Measurements from ENCODE around the gene SMG1. TPM values are rescaled to one million over a fixed set of nuclear protein-coding genes. Genes with fewer than 3 reads are reported as not detected.
"Not testable (repeated sequence)": the region's sequence is repeated elsewhere in the genome, so short reads cannot be mapped to it uniquely, and the experiment has no call there.

SMG1 gene
- total RNA-seq, 2 donors from 2014 or later, result 71.7 to 81.3 TPM

- DNase-seq (ENCODE audit: low spot score), result no peak
Observed at GRCh38 chr16:18782697-18783429, 143.3 kb downstream of the SMG1 start.

GRCh38 chr16:18781232-18781631 is 145.0 kb downstream of the SMG1 start:
- not testable (repeated sequence) for DNase-seq (ENCODE audit: low spot score)

More at GRCh38 chr16:18782697-18783429, 143.3 kb downstream of the SMG1 start:
- intact Hi-C loops (cut with DNase I), result no loop called here

GRCh38 chr16:18780460-18781026 is 145.7 kb downstream of the SMG1 start:
- intact Hi-C loops (cut with DNase I); DNase-seq (ENCODE audit: low spot score): not testable (repeated sequence)

More at GRCh38 chr16:18781232-18781631, 145.0 kb downstream of the SMG1 start:
- intact Hi-C loops (cut with DNase I), result not testable (repeated sequence)

- DNase-seq (ENCODE audit: low spot score); intact Hi-C loops (cut with DNase I): not testable (repeated sequence)
Observed at GRCh38 chr16:18777664-18778063, 148.5 kb downstream of the SMG1 start.

- intact Hi-C loops (cut with DNase I); DNase-seq (ENCODE audit: low spot score): not testable (repeated sequence)
Observed at GRCh38 chr16:18776334-18776733, 149.9 kb downstream of the SMG1 start.

GRCh38 chr16:18774651-18775050 is 151.6 kb downstream of the SMG1 start:
- intact Hi-C loops (cut with DNase I); DNase-seq (ENCODE audit: low spot score): not testable (repeated sequence)

- intact Hi-C loops (cut with DNase I); DNase-seq (ENCODE audit: low spot score): not testable (repeated sequence)
Observed at GRCh38 chr16:18772171-18772570, 154.0 kb downstream of the SMG1 start.

- intact Hi-C loops (cut with DNase I); DNase-seq (ENCODE audit: low spot score): not testable (repeated sequence)
Observed at GRCh38 chr16:18770336-18770962, 155.8 kb downstream of the SMG1 start.

- DNase-seq (ENCODE audit: low spot score); intact Hi-C loops (cut with DNase I): not testable (repeated sequence)
Observed at GRCh38 chr16:18767217-18767616, 159.0 kb downstream of the SMG1 start.

- intact Hi-C loops (cut with DNase I); DNase-seq (ENCODE audit: low spot score): not testable (repeated sequence)
Observed at GRCh38 chr16:18762713-18763112, 163.5 kb downstream of the SMG1 start.

- DNase-seq (ENCODE audit: low spot score); intact Hi-C loops (cut with DNase I): not testable (repeated sequence)
Observed at GRCh38 chr16:18759598-18760520, 166.3 kb downstream of the SMG1 start.

GRCh38 chr16:18757960-18758660 is 168.1 kb downstream of the SMG1 start:
- DNase-seq (ENCODE audit: low spot score); intact Hi-C loops (cut with DNase I): not testable (repeated sequence)

GRCh38 chr16:18756639-18757038 is 169.6 kb downstream of the SMG1 start:
- intact Hi-C loops (cut with DNase I), result not testable (repeated sequence)

More at GRCh38 chr16:18756639-18757038, 169.6 kb downstream of the SMG1 start:
- not testable (repeated sequence) for DNase-seq (ENCODE audit: low spot score)

Other genes with a start within 250 kb of the SMG1 start
- 1,000 to 10,000 TPM; 1,309 to 1,350 TPM for gene RPS15A, start 136.1 kb downstream of the SMG1 start, total RNA-seq
- 10 to 100 TPM; 51.9 to 56.7 TPM for gene ARL6IP1, start 124.9 kb downstream of the SMG1 start, total RNA-seq
- gene TMC7, start 57.5 kb upstream of the SMG1 start, total RNA-seq, result 1 to 10 TPM; 1.2 to 1.6 TPM
- gene COQ7, start 141.2 kb upstream of the SMG1 start, total RNA-seq, result 10 to 100 TPM; 16.7 to 22.4 TPM
- 100 to 1,000 TPM in 1 of 2 donors, 10 to 100 TPM in 1; 68.1 to 106 TPM for gene ITPRIPL2, start 187.6 kb upstream of the SMG1 start, total RNA-seq
- gene SYT17, start 241.8 kb upstream of the SMG1 start, total RNA-seq, result 1 to 10 TPM; 1.2 to 2.8 TPM

All from posterior vena cava (tissue), 2 donors.